Aorta (tissue), 5 donors: Measurements from ENCODE around the gene FGF9. TPM values are rescaled to one million over a fixed set of nuclear protein-coding genes. Genes with fewer than 3 reads are reported as not detected.

Experiments used
- ATAC-seq: fragments of 200-7000 bp; cut with Tn5 transposase; one replicate; pipeline ENCODE4 v1.9.1; 2022; ENCODE audit warnings: moderate library complexity; ENCODE audit not compliant: low FRiP score
- DNase-seq, 2 donors: peaks; one replicate each; pipeline ENCODE4 v3.0.0-alpha.2; 2020
- H3K27ac ChIP-seq, 2 donors: one replicate each; pipeline ENCODE4 v1.5.1; 2013; ENCODE audit warnings: low read length in 2 of 2, mild to moderate bottlenecking in 2 of 2, moderate library complexity in 2 of 2, control low read depth in 1 of 2, inconsistent platforms in 1 of 2, low read depth in 1 of 2
- H3K27me3 ChIP-seq, 2 donors: one replicate each; pipeline ENCODE4 v1.6.1; 2013; ENCODE audit warnings: control low read depth in 1 of 2, low read length in 1 of 2, mild to moderate bottlenecking in 1 of 2, moderate library complexity in 1 of 2; ENCODE audit not compliant: insufficient read depth in 2 of 2, control insufficient read depth in 1 of 2
- H3K36me3 ChIP-seq, 2 donors: one replicate each; pipeline ENCODE4 v1.6.1; 2013; ENCODE audit warnings: control low read depth in 1 of 2, low read length in 1 of 2, mild to moderate bottlenecking in 1 of 2; ENCODE audit not compliant: insufficient read depth in 2 of 2, control insufficient read depth in 1 of 2
- H3K4me1 ChIP-seq, 2 donors: one replicate each; pipeline ENCODE4 v1.6.1; 2013; ENCODE audit warnings: low read length in 2 of 2, control low read depth in 1 of 2, mild to moderate bottlenecking in 1 of 2, moderate library complexity in 1 of 2; ENCODE audit not compliant: insufficient read depth in 2 of 2, control insufficient read depth in 1 of 2
- H3K4me3 ChIP-seq, 2 donors: one replicate each; pipeline ENCODE4 v1.5.1; 2013; ENCODE audit warnings: low read length in 2 of 2, control low read depth in 1 of 2, mild to moderate bottlenecking in 1 of 2
- H3K9me3 ChIP-seq: one replicate; pipeline ENCODE4 v1.6.1; 2013; ENCODE audit warnings: mild to moderate bottlenecking, low read length; ENCODE audit not compliant: control insufficient read depth
- WGBS, 2 donors: extraction: QIAGEN DNeasy Blood & Tissue Kit; methylation state at CpG; one replicate each; pipeline ENCODE4 v1.1.7; 2013; 5-methylcytosine and 5-hydroxymethylcytosine counted together
- intact Hi-C, 2 donors: fragments of 100-400 bp; cut with DNase I; formaldehyde crosslinking; loops; one replicate each; pipeline versions ENCODE4 v1.14.2 to v1.15.0; 2022
- polyA plus RNA-seq, 2 donors: library from polyadenylated mRNA; stranded (reverse); fragments of 200-250 nt; gene quantifications; one replicate each; pipeline ENCODE4 v1.2.3, GENCODE V29; 2013
- total RNA-seq, 2 donors: library from RNA; stranded (reverse); fragmentation: NEBNext Ultra II Directional; extraction: Animal tissue kit (Norgen Biotek cat#: 25700); gene quantifications; one replicate each; pipeline ENCODE4 v1.2.1, GENCODE V29; 2021
- donor health status: healthy with polysubstance abuse.
- donor health status: Bipolar disorder and iron deficiency.
- donor health status: DM: no; HTN: no; CAD: no.
- donor health status: DM: no; HTN: no; CAD: no.
- donor health status: DM: yes; HTN: yes; CAD: no.

Gene FGF9
- total and polyA plus RNA-seq, 4 donors: 0.62 to 6.1 TPM; not detected in 2

DNA sequence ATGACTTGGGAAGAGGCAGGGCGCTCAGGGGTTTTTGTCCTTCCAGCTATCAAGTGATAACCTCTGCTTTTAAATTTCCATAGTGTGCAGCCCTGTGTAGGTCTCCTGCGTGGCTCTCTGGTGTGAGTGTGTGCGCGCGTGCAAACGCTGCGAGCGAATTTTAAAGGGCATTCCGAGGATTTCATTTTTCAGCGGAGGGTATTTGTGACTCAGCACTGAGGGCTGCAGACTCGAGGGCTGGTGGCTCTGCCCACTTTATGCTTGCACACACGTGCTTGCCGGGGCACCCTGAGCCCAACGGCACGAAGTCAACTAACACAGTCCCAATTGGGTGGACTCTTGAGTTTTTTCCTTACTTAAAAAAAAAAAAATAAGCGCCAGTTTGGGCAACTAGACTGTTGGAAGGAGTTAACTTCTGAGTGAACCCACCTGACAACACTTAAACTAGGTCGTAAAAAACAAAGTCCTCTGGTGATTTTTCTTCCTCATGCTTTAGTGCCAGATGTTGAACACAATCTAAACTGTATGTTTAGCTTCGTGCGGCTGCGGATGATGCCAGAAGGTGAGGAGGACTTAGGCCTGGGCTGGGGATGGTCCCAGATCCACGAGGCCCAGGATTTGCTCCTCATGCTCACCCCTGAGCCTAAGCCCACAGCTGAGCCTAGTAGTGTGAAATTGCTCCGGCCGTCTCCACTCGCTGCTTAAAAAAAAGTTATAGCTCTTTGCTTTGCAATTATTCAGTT lies 2.1 kb downstream of the FGF9 start:
- H3K4me3 ChIP-seq: peak overlapping the region; percentile 57 to 65
- peaks cover 0 to 2% of the 10 kb centered on the region in 2 donors for H3K27me3 ChIP-seq
- DNase-seq (no peak), ATAC-seq (no peak)
- H3K9me3 ChIP-seq: no peaks in the 10 kb centered on the region
- intact Hi-C loops: no loop called here
- 4% methylated on average over 24 of the region's 24 CpGs for WGBS, 2 donors
- H3K36me3 ChIP-seq: no peaks in the 10 kb centered on the region
- no peaks in the 10 kb centered on the region for H3K4me1 ChIP-seq
- no peak overlapping the region for H3K27ac ChIP-seq

DNA sequence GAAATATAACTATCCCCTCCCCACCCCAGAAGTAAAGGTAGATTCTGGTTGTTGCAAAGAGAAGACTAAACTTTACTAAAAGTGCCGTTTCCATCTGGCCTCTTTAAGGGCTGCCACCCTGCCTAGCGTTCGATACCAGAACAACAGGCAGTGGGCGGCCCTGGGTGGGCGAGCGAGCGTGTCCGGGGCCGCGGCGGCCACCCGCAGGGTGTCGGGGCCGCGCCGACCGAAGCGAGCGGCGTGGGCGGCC lies 2.6 kb downstream of the FGF9 start:
- no peak overlapping the region for H3K27ac ChIP-seq
- H3K27me3 ChIP-seq: peaks cover 0 to 2% of the 10 kb centered on the region in 2 donors
- WGBS, 2 donors: 0% methylated on average over 21 of the region's 21 CpGs
- DNase-seq: no peak
- H3K4me3 ChIP-seq: peak overlapping the region; percentile 57 to 65
- ATAC-seq: no peak
- intact Hi-C loops: no loop called here
- no peaks in the 10 kb centered on the region for H3K9me3 ChIP-seq
- H3K36me3 ChIP-seq: no peaks in the 10 kb centered on the region
- H3K4me1 ChIP-seq: no peaks in the 10 kb centered on the region

DNA sequence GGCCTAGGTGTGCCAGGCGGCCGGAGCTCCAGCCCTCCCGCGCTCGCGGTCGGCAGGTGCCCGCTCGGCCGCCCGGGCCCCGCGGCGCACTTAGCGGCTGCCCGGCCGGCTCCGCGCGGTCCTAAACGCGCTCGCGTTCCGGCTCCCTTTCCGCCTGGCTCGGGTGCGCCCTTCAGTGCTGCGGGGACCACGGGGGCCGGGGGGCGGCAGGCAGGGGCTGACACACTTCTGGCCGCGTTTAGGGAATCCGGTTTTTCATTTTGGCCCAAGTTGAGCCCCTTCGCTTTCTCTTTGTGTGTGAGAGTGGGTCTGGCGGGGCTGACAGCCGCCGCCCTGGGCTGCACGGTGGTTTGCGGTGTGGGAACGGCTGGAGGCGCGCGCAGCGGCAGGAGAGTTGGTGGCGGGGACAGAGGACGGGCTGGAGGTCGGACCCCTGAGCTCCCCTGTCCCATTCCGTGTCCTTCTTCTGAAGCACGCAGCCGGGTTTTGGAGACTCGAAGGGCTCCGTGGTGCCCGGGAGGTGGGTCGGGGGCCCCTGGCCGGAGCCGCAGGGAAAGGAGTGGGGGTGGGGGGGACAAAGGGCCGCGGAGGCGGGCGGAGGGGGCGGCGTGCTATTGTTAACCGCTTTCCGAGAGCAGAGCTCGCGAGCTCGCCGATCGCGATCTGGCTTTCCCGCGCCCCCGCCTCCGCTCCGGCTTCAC lies 3.1 kb downstream of the FGF9 start:
- ATAC-seq (peak; percentile 42), DNase-seq (no peak)
- Histone ChIP-seq H3K9me3 (no peaks in the 10 kb centered on the region), H3K36me3 (no peaks in the 10 kb centered on the region), H3K27me3 (no peaks in the 10 kb centered on the region), H3K4me3 (peak overlapping the region; percentile 57 to 65), H3K4me1 (no peaks in the 10 kb centered on the region), H3K27ac (no peak overlapping the region)
- intact Hi-C loops: no loop called here
- WGBS, 2 donors: 0 to 1% methylated on average over 77 of the region's 77 CpGs

DNA sequence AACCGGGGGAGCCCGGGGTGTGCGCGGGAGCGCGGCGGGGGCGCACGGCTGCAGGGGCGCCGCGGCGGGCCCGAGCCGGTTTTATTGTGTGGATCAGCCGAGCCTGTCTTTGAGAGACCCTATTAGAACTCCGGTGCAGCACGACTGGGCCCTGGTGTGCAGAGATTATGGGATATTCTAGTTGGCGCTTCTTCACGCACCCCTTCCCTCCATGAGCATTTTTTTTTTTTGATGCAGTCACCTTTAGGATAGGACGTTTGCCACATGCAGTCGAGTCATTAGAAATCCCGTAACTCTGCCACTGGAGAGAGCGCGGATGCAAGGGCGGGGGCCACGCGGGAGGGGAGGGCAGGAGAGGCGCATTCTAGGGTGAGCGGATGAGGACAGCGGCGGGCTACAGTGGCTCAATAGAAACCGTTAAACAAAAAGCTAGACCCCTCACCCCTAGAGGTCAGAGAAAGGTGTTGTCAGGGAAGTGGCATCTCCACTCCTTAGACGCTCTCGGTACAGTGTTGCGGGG lies 3.7 kb downstream of the FGF9 start:
- H3K9me3 ChIP-seq: no peaks in the 10 kb centered on the region
- H3K4me1 ChIP-seq: no peaks in the 10 kb centered on the region
- ATAC-seq: no peak
- no peaks in the 10 kb centered on the region for H3K27me3 ChIP-seq
- 0 to 1% methylated on average over 35 to 36 of the region's 36 CpGs for WGBS, 2 donors
- no peak overlapping the region for H3K27ac ChIP-seq
- no peaks in the 10 kb centered on the region for H3K36me3 ChIP-seq
- no peak for DNase-seq
- H3K4me3 ChIP-seq: peak overlapping the region; percentile 57 to 65
- intact Hi-C loops: no loop called here

DNA sequence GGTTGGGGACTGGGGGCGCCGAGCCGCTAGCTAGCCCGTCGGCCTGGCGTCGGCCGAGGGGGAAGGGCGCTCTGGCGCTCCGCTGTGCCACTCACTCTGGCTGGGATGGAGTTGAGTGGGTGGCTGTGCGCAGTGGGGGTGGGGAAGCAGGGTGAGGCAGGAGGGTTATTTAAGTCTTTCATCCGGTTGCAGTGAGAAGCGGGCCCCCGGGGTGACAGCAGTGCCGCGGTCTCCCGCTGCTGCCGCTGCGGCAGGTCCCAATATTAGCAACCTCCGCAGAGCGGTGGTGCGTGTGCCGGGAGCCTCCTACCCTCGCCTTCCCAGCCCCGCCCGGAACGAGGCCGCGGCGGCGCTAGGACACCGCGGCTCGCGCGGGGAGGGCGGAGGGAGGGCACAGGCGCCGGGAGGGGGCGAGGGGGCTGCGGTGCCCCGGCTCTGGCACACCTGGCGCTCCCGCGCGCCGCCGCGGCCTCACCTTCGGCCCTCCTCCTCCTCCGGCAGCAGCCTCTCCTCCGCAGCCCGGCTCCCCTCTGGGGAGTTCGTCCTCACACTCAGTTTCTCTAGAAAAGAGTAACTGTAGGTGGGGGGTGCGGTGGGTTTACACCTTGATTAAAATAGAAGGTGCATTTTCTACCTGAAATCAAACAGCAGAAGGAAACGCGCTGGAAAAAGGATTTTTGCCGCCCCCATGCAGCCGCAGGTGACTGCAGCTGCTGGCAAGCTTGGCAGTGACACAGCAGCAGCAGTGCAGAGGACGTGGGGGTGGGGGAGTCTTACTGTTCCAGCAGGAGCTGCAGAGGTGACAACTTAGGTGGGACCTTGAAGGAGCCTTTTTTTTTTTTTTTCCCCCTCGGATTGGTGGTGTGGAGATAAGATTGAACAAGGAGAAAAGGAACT lies 4.5 kb downstream of the FGF9 start:
- Histone ChIP-seq H3K27ac (no peak overlapping the region), H3K9me3 (no peaks in the 10 kb centered on the region)
- intact Hi-C loops: no loop called here

DNA sequence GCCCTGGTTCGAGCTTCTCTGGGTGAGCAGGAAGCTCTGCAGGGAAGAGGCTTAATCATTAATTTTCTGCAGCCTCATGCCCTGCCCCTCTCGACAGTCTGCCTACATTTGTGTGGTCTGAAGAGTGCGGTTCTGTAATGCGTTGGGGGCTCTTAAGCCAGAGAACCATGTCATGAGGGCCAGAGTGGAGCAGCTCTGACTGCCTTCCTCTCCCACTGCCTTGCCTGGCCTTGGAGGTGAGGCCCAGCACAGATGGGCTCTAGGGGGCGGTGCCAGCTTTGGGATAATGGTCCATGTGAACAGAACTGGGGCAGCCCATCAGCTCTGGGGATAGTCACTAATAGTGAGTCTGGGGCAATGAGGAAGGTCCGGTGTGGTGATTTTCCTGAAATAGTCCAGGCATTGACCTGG lies 5.7 kb downstream of the FGF9 start:
- no peaks in the 10 kb centered on the region for H3K4me1 ChIP-seq
- H3K27ac ChIP-seq: no peak overlapping the region
- 80 to 83% methylated on average over 6 of the region's 6 CpGs for WGBS, 2 donors
- DNase-seq: no peak
- no peaks in the 10 kb centered on the region for H3K27me3 ChIP-seq
- H3K36me3 ChIP-seq: no peaks in the 10 kb centered on the region
- ATAC-seq: no peak
- H3K4me3 ChIP-seq: no peak overlapping the region
- intact Hi-C loops: no loop called here
- H3K9me3 ChIP-seq: no peaks in the 10 kb centered on the region

More for the DNA sequence above, 4.5 kb downstream of the FGF9 start:
- Histone ChIP-seq H3K4me3 (no peak overlapping the region), H3K36me3 (no peaks in the 10 kb centered on the region), H3K27me3 (no peaks in the 10 kb centered on the region), H3K4me1 (no peaks in the 10 kb centered on the region)
- 4 to 5% methylated on average over 44 to 62 of the region's 62 CpGs for WGBS, 2 donors
- DNase-seq (peak in 1 of 2 donors; percentile 46), ATAC-seq (no peak)

DNA sequence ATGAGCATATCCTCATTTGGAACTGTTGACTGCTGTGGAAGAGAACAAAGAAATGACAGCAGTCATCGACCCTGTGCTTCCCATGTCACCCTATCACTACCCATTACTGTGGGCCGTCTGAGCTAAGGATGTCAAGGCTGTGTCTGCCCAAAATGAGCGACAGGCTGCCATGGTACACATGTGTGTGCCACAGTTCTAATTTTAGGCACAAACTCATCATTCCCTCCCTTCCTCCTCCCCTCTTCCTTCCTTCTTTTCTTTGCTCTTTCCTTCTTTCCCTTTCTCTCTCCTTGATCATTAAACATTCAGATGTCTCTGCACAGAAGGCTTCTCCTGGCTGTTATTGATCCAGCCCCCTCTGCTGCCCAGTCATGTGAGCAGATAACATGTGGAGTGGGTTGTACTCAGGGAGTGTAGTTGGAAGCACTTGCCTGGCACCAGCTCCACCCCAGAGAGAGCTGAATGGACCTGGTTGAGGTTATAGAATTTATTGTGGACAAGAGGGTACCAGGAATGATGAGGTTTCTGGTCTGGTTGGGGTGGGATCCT lies 6.3 kb downstream of the FGF9 start:
- Histone ChIP-seq H3K27ac (no peak overlapping the region), H3K9me3 (no peaks in the 10 kb centered on the region), H3K4me1 (no peaks in the 10 kb centered on the region), H3K36me3 (no peaks in the 10 kb centered on the region), H3K4me3 (no peak overlapping the region), H3K27me3 (no peaks in the 10 kb centered on the region)
- 68 to 71% methylated on average over 3 of the region's 3 CpGs for WGBS, 2 donors
- intact Hi-C loops: no loop called here
- DNase-seq (no peak), ATAC-seq (no peak)

DNA sequence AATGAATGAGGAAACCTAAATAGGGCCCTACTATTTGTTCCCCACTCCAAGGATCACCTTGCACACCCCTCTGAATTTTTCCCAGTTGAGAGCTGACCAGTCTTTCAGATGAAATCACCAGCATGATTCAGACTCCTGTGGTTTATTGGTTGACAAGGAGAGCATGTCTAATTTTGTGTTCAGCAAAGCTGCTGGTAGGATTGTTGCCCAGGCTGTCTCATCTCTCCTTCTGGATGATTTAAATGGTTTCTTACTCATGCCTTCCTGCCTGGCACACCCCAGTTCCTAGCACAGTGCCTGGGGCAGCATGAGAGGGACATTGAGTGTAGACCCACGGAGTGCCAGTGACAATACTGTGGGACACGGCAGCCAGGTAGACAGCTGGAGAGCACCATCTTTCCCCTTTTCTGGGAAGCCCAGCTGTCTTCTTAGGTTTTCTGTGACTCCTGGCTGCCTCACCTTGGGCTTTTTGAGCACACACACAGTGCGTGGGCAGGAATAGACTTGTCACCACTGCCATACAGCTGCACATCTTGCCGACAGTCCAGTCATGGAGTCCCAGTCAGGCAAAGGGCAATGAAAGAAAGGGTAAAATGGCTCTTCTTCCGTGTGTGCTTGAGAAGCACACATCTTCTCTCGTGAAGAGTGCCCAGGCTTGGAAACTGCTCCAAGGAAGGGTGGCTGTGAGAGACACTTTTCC lies 12.3 kb downstream of the FGF9 start:
- H3K9me3 ChIP-seq: no peaks in the 10 kb centered on the region
- no peak overlapping the region for H3K4me3 ChIP-seq
- no peak for DNase-seq
- intact Hi-C loops: no loop called here
- H3K27me3 ChIP-seq: no peaks in the 10 kb centered on the region
- 91% methylated on average over 6 of the region's 6 CpGs for WGBS, 2 donors
- no peak overlapping the region for H3K27ac ChIP-seq
- ATAC-seq: peak; percentile 41
- no peaks in the 10 kb centered on the region for H3K4me1 ChIP-seq
- no peaks in the 10 kb centered on the region for H3K36me3 ChIP-seq
